ENCODE data around the gene SUGCT.

SUGCT gene

GRCh38 chr7:40721342-40721949, 586.6 kb downstream of the SUGCT start:
- DNase-seq (ENCODE audit: low read depth in 2 of 2), result no peak

GRCh38 chr7:40722242-40722641, 587.4 kb downstream of the SUGCT start:
- no peak for DNase-seq (ENCODE audit: low read depth in 2 of 2)

- DNase-seq (ENCODE audit: low read depth in 2 of 2), result no peak
Observed at GRCh38 chr7:40723829-40724228, 589.0 kb downstream of the SUGCT start.

- DNase-seq (ENCODE audit: low read depth in 2 of 2), result no peak
Observed at GRCh38 chr7:40726559-40726958, 591.8 kb downstream of the SUGCT start.

GRCh38 chr7:40733114-40733513, 598.3 kb downstream of the SUGCT start:
- DNase-seq (ENCODE audit: low read depth in 2 of 2), result no peak

- DNase-seq (ENCODE audit: low read depth in 2 of 2), result no peak
Observed at GRCh38 chr7:40733578-40733977, 598.8 kb downstream of the SUGCT start.

GRCh38 chr7:40739257-40739656, 604.5 kb downstream of the SUGCT start:
- no peak for DNase-seq (ENCODE audit: low read depth in 2 of 2)

- DNase-seq (ENCODE audit: low read depth in 2 of 2), result no peak
Observed at GRCh38 chr7:40742270-40742669, 607.5 kb downstream of the SUGCT start.

- DNase-seq (ENCODE audit: low read depth in 2 of 2), result no peak
Observed at GRCh38 chr7:40746841-40747556, 612.2 kb downstream of the SUGCT start.

GRCh38 chr7:40747856-40748255, 613.1 kb downstream of the SUGCT start:
- no peak for DNase-seq (ENCODE audit: low read depth in 2 of 2)

GRCh38 chr7:40749877-40750276, 615.1 kb downstream of the SUGCT start:
- no peak for DNase-seq (ENCODE audit: low read depth in 2 of 2)

GRCh38 chr7:40753455-40753854, 618.6 kb downstream of the SUGCT start:
- DNase-seq (ENCODE audit: low read depth in 2 of 2), result no peak

- no peak for DNase-seq (ENCODE audit: low read depth in 2 of 2)
Observed at GRCh38 chr7:40755438-40755837, 620.6 kb downstream of the SUGCT start.

- no peak for DNase-seq (ENCODE audit: low read depth in 2 of 2)
Observed at GRCh38 chr7:40757109-40757508, 622.3 kb downstream of the SUGCT start.

- DNase-seq (ENCODE audit: low read depth in 2 of 2), result no peak
Observed at GRCh38 chr7:40758590-40758989, 623.8 kb downstream of the SUGCT start.

GRCh38 chr7:40760293-40760964, 625.6 kb downstream of the SUGCT start:
- DNase-seq (ENCODE audit: low read depth in 2 of 2), result no peak

GRCh38 chr7:40760987-40761386, 626.2 kb downstream of the SUGCT start:
- DNase-seq (ENCODE audit: low read depth in 2 of 2), result no peak

- no peak for DNase-seq (ENCODE audit: low read depth in 2 of 2)
Observed at GRCh38 chr7:40761762-40762560, 627.2 kb downstream of the SUGCT start.

- no peak for DNase-seq (ENCODE audit: low read depth in 2 of 2)
Observed at GRCh38 chr7:40763319-40764287, 628.8 kb downstream of the SUGCT start.

- no peak for DNase-seq (ENCODE audit: low read depth in 2 of 2)
Observed at GRCh38 chr7:40765639-40766038, 630.8 kb downstream of the SUGCT start.

- no peak for DNase-seq (ENCODE audit: low read depth in 2 of 2)
Observed at GRCh38 chr7:40772096-40772495, 637.3 kb downstream of the SUGCT start.
